IPS-NIHi7 (cell line): Measurements from ENCODE around the gene FBXW5.

Experiments used
- DNase-seq: peaks from one replicate; pipeline ENCODE4 v3.0.0; 2012; ENCODE audit warnings: mixed read lengths; ENCODE audit errors: extremely low spot score

Gene FBXW5, protein sequence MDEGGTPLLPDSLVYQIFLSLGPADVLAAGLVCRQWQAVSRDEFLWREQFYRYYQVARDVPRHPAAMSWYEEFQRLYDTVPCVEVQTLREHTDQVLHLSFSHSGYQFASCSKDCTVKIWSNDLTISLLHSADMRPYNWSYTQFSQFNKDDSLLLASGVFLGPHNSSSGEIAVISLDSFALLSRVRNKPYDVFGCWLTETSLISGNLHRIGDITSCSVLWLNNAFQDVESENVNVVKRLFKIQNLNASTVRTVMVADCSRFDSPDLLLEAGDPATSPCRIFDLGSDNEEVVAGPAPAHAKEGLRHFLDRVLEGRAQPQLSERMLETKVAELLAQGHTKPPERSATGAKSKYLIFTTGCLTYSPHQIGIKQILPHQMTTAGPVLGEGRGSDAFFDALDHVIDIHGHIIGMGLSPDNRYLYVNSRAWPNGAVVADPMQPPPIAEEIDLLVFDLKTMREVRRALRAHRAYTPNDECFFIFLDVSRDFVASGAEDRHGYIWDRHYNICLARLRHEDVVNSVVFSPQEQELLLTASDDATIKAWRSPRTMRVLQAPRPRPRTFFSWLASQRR

GRCh38 chr9:136944519-136945332 lies at the start of gene FBXW5, which contains the start of gene C8G:
Gene FBXW5 (minus strand): TSS chr9:136944738. CDS start chr9:136944083, 655 bp downstream.
Gene C8G (plus strand): TSS chr9:136945243. CDS start chr9:136945321, 78 bp downstream.
- peak; percentile 100 for DNase-seq

- DNase-seq: no peak
Measured at GRCh38 chr9:136992819-136993369, 48.4 kb upstream of the FBXW5 start.

- peak; percentile 99 for DNase-seq
Measured at GRCh38 chr9:136991993-136992818, 47.7 kb upstream of the FBXW5 start, which contains the start of gene PAXX. Gene PAXX (plus strand): TSS chr9:136992422. CDS start chr9:136992444, 22 bp downstream.

DNA sequence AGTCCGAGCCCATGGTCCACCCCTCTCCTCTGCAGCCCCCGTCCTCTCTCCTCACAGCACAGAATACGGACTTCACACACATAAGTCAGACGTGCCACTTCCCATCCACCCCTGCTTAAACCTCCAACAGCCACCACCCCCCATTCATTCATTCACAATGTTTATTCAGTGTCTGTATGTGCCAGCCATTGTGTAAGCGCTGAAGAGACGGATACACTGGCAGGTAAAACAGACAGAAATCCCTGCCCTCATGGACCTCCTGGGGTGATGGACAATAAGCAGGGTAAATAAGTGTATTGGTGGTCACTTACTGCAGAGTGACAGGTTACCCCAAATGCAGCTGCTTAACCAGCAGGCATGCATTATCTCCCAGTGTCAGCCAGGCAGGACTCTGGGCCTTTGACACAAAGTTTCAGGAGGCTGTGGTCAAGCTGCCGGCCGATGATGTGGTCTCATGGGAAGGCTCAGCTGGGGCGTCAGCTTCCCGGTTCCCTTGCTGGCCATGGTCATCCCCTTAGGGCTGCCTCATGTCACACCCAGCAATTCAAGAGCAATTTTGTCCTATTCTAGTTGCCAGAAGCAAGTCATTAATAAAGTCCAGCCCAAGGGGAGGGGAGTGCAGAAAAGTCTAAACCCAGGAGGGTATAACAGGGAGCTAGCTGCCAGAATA lies 45.8 kb upstream of the FBXW5 start:
- no peak for DNase-seq

DNA sequence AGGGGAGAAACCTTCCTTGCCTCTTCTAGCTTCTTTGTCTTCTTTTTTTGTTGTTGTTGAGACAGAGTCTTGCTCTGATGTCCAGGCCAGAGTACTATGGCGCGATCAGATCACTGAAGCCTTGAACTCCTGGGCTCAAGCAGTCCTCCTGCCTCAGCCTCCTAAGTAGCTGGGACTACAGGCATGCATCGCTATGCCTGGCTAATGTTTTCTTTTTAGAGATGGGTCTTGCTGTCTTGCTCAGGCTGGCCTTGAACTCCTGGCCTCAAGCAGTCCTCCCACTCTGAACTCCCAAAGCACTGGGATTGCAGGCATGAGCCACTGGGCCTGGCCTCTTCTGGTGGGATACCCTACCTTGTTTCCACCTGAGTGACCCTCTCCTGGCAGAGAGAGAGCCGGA lies 44.3 kb upstream of the FBXW5 start:
- DNase-seq: no peak

DNA sequence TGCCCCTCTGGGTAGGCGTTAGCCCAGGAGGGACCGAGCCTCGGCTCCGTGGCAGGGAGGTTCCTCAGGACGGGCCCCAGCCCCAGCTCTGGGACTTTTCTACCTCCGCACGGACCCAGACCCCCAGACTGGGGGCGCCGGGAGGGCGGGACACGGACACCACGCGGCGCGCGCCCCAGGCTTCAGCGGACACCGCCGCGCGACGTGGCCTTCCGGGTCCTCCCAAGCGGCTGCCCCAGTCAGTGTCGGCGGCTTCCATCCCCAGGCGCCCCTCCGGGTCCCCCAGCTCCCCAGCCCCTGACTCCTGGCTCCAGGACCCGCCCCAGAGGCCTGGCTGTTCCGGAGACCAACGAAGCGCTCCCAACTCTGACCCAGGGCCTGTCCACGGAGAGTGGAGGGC lies 41.3 kb upstream of the FBXW5 start:
- no peak for DNase-seq

DNA sequence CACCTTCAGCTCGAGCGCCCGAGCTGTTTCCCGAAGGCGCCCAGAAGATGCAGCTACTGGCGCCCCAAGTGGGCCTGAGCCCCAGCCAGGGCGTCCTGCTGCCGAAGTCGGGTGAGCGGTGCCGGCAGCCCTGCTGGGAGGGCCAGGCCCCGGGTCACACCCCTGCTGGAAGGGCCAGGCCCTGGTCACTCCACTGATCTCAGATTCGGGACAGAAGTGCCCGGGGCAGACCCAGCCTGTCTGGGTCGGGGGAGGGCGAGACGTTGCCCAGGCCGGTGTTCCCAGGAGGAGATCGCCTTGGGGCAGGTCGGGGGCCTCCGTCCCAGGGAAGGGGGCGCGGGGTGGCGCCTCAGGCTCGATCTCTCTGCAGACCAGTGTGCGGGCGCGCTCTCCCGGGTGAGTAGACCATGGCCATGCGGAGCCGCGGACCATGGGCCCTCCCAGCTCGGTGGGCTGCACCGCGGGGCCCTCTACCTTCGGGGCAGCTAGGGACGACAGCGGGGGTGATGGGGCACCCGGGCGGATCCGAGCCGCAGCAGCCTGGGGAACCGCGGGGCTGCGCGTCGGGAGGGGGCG lies 40.6 kb upstream of the FBXW5 start:
- no peak for DNase-seq

GRCh38 chr9:136984464-136985026 lies 40.0 kb upstream of the FBXW5 start:
- DNase-seq: no peak

- DNase-seq: no peak
Measured at GRCh38 chr9:136983656-136984314, 39.2 kb upstream of the FBXW5 start.

DNA sequence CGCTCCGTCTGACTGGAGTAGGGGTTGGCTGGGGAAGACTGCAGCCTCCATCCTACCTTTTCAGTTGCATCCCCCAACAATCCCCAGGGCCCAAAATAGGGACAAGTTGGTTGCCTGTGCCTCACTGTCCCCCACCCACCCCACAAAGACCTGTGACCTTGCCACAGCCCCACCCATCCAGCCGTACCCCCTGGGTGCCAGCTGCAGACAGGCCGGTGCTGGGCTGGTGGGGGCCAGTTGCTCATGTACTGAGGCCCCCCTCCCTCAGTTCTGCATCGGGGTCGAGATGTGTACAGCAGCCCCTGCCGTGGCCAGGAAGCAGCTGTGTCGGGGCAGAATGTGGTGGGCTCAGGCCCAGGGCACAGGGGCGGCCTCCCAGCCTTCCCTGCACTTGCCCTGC lies 38.6 kb upstream of the FBXW5 start:
- DNase-seq: no peak

GRCh38 chr9:136982232-136983051 lies 37.9 kb upstream of the FBXW5 start, which contains the start of gene LCNL1:
Gene LCNL1 (plus strand): TSS chr9:136982993. CDS start chr9:136983587, 594 bp downstream.
- DNase-seq: no peak

- DNase-seq: no peak
Measured at GRCh38 chr9:136981588-136982231, 37.2 kb upstream of the FBXW5 start.

DNA sequence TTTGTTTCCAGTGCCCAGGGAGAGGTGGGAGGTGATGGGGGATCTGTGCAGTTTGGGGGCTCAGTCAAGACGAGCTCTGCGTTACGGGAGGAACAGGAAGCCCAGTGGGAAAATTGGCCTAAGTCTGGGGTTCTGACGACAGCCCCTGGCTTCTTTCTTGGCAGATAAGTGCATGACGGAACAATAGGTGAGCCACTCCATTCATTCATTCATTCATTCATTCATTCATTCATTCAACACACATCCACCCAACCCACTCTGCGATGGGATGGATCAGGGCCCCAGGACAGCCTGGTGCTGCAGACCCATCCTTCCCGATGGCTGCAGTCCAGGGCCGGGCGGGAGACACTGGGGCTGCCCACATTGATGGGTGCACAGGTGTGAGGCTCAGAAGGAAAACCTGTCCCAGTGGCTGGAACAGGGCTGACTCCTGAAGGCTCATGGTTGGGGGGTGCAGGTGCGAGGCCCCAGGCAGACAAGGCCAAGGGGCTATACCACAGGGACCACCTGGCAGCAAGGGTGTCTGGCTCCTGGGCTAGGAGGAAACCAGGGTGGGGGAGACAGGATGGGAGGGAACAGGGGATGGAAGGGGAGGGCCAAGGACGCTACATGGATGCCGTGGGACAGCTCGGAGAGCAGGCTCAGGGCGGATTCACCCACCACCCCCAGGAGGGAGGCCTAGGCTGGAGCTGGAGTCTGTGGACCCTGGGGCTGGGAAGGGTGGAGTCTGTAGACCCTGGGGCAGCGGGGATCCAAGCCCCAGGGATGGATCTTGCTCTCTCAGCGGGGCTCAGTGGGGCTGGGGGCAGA lies 36.3 kb upstream of the FBXW5 start:
- no peak for DNase-seq

- DNase-seq: no peak
Measured at GRCh38 chr9:136979769-136980587, 35.4 kb upstream of the FBXW5 start.

GRCh38 chr9:136978865-136979544 lies 34.5 kb upstream of the FBXW5 start:
- no peak for DNase-seq
